Stomach (tissue), 9 donors: ENCODE results near the gene MCF2L. TPM values are rescaled to one million over a fixed set of nuclear protein-coding genes. Genes with fewer than 3 reads are reported as not detected.

ENCODE experiments used
- DNase-seq, 2 donors: peaks; one replicate each; pipeline versions ENCODE4 v3.0.0 to v3.0.0-alpha.2; 2013 to 2019
- H3K27ac ChIP-seq, 5 donors: fragments of 200-600 bp in 4 of 5; sonication (generic) in 4 of 5; one replicate each; pipeline ENCODE4 v1.5.1; 2013 to 2019; ENCODE audit warnings: mild to moderate bottlenecking in 1 of 5, moderate library complexity in 1 of 5
- H3K27me3 ChIP-seq, 3 donors: fragments of 200-600 bp; sonication (generic); one replicate each; pipeline ENCODE4 v1.5.1; 2017 to 2019; ENCODE audit warnings: mixed run types in 1 of 3
- H3K36me3 ChIP-seq, 4 donors: fragments of 200-600 bp; sonication (generic); 1 replicate in 3 of 4; 2 replicates in 1 of 4; pipeline ENCODE4 v1.5.1; 2016 to 2019
- H3K4me1 ChIP-seq, 4 donors: fragments of 200-600 bp; sonication (generic); one replicate each; pipeline ENCODE4 v1.5.1; 2016 to 2019
- H3K4me3 ChIP-seq, 4 donors: fragments of 200-600 bp; sonication (generic) in 3 of 4; one replicate each; pipeline ENCODE4 v1.5.1; 2016 to 2019; ENCODE audit warnings: mild to moderate bottlenecking in 1 of 4
- H3K9me3 ChIP-seq, 4 donors: fragments of 200-600 bp; sonication (generic); one replicate each; pipeline ENCODE4 v1.5.1; 2016 to 2019
- EP300 ChIP-seq: sonication (generic); formaldehyde crosslinking; IDR thresholded peaks from one replicate; pipeline ENCODE4 v1.6.1; 2017; ENCODE audit warnings: antibody characterized with exemption
- POLR2A ChIP-seq, 4 donors: fragments of 450-650 bp; IDR thresholded peaks; one replicate each; pipeline ENCODE4 v1.6.1; 2016; ENCODE audit warnings: antibody characterized with exemption in 4 of 4, control low read depth in 2 of 4, mild to moderate bottlenecking in 1 of 4, moderate library complexity in 1 of 4
- POLR2AphosphoS5 ChIP-seq, 3 donors: sonication (generic); formaldehyde crosslinking; IDR thresholded peaks; one replicate each; pipeline ENCODE4 v1.6.1; 2016; ENCODE audit warnings: antibody characterized with exemption in 3 of 3
- WGBS, 5 donors: extraction: QIAGEN DNeasy Blood & Tissue Kit in 3 of 5; methylation state at CpG; one replicate each; pipeline versions ENCODE4 v1.1.5 to v1.1.7; 2013 to 2018; 5-methylcytosine and 5-hydroxymethylcytosine counted together
- intact Hi-C: fragments of 100-400 bp; cut with DNase I; formaldehyde crosslinking; loops from one replicate; pipeline ENCODE4 v1.15.1; 2023; ENCODE audit warnings: low total_unique reads
- polyA plus RNA-seq, 3 donors: library from polyadenylated mRNA; stranded (reverse); fragments of 200-250 nt; gene quantifications; one replicate each; pipeline ENCODE4 v1.2.3, GENCODE V29; 2013
- total RNA-seq, 5 donors: library from RNA; depleted of rRNA; stranded (reverse); fragments of >200 nt; gene quantifications; one replicate each; pipeline versions ENCODE4 v1.1.0 to v1.2.3, GENCODE V29; 2014 to 2016
- TF ChIP-seq, protein P1 (sequence below), 7 experiments: fragments of 450-650 bp in 4 of 7; fragments of 200-600 bp in 3 of 7; sonication (generic) in 3 of 7; IDR thresholded peaks; one replicate each; pipeline ENCODE4 v1.5.1; 2016 to 2019; ENCODE audit warnings: antibody characterized with exemption in 7 of 7, control low read depth in 2 of 7, mild to moderate bottlenecking in 1 of 7
- donor health status: healthy with polysubstance abuse.
- donor health status: Bipolar disorder and iron deficiency.
- donor health status: healthy.

The MCF2L gene
- total and polyA plus RNA-seq, 8 donors: 10.8 to 363 (median 39.4) TPM

DNA sequence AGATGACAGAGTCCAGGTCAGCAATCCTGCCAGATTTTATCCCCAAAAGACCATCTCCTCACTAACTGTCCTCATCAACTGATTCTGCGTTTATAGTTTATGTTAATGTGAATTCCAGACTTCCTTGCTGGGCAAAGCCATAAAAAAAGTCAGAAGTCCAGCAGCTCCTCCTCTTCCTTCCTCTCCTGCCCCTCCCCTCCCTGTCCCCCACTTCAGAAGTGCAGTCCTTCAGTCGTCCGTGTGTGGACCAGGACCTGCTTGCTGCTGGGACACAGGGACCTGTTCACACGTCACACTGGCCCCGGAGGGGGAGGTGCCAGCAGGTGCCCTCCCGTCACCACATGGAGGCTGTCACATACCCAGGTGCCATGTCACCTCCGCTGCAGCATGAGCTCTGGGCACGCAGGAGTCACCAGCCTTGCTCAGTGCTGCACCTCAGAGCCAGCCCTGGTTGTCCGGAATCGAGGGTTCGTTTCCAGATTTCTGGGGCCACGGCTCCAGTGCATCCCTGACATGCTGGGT lies 4.0 kb upstream of the MCF2L start:
- intact Hi-C loops: no loop called here
- H3K27ac ChIP-seq: peak overlapping the region in 4 of 5 donors; percentile 21 to 50 (median 27)
- H3K27me3 ChIP-seq: peaks cover 0 to 46% (median 10%) of the 10 kb centered on the region in 3 donors
- H3K36me3 ChIP-seq: no peaks in the 10 kb centered on the region
- H3K9me3 ChIP-seq: no peaks in the 10 kb centered on the region
- TF ChIP-seq EP300 (no peak), POLR2AphosphoS5 (IDR thresholded peaks at IDR 0.05) (peak; percentile 19 to 34 (median 27)), POLR2A (IDR thresholded peaks at IDR 0.05) (no peak)
- TF ChIP-seq, protein P1, sequence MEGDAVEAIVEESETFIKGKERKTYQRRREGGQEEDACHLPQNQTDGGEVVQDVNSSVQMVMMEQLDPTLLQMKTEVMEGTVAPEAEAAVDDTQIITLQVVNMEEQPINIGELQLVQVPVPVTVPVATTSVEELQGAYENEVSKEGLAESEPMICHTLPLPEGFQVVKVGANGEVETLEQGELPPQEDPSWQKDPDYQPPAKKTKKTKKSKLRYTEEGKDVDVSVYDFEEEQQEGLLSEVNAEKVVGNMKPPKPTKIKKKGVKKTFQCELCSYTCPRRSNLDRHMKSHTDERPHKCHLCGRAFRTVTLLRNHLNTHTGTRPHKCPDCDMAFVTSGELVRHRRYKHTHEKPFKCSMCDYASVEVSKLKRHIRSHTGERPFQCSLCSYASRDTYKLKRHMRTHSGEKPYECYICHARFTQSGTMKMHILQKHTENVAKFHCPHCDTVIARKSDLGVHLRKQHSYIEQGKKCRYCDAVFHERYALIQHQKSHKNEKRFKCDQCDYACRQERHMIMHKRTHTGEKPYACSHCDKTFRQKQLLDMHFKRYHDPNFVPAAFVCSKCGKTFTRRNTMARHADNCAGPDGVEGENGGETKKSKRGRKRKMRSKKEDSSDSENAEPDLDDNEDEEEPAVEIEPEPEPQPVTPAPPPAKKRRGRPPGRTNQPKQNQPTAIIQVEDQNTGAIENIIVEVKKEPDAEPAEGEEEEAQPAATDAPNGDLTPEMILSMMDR (IDR thresholded peaks at IDR 0.05): no peak
- WGBS, 5 donors: 39 to 64% (median 61%) methylated on average over 8 to 12 of the region's 12 CpGs
- no peak overlapping the region for H3K4me3 ChIP-seq
- DNase-seq: peak in 1 of 2 donors; percentile 32
- peaks cover 19 to 23% (median 21%) of the 10 kb centered on the region in 4 donors for H3K4me1 ChIP-seq

DNA sequence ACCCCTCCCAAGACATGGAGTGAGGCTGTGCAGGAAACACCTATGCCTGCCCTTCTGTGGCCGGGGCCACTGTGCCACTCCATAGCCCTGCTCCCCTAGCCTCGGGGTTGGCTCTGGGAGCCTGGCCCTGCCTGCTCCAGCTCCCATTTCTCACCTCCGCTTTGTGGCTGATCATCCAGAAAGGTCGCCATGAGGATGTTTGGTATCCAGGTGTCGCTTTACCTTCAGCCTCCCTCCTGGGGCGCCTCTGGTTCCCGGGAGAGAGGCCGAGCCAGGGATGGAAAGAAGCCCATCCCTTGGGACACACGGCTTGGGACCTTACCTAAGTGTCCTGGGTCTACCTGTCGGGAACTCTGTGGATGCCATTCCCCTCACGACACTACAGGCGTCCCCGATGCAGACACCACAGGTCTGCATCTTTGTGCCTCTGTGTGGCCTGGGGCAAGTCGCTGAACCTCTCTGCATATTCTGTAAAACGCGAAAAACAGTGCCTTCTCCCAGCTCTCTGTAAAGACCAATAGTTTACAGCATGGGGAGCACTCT lies 3.4 kb upstream of the MCF2L start:
- Histone ChIP-seq H3K36me3 (no peaks in the 10 kb centered on the region), H3K4me3 (no peak overlapping the region), H3K4me1 (peaks cover 19 to 26% (median 24%) of the 10 kb centered on the region in 4 donors), H3K27me3 (peaks cover 0 to 48% (median 10%) of the 10 kb centered on the region in 3 donors), H3K9me3 (no peaks in the 10 kb centered on the region), H3K27ac (peak overlapping the region; percentile 21 to 50 (median 23))
- WGBS, 5 donors: 88 to 93% (median 92%) methylated on average over 16 of the region's 16 CpGs
- intact Hi-C loops: no loop called here
- TF ChIP-seq POLR2A (IDR thresholded peaks at IDR 0.05) (no peak), EP300 (no peak), POLR2AphosphoS5 (IDR thresholded peaks at IDR 0.05) (no peak)
- TF ChIP-seq, protein P1 (IDR thresholded peaks at IDR 0.05): no peak
- no peak for DNase-seq

DNA sequence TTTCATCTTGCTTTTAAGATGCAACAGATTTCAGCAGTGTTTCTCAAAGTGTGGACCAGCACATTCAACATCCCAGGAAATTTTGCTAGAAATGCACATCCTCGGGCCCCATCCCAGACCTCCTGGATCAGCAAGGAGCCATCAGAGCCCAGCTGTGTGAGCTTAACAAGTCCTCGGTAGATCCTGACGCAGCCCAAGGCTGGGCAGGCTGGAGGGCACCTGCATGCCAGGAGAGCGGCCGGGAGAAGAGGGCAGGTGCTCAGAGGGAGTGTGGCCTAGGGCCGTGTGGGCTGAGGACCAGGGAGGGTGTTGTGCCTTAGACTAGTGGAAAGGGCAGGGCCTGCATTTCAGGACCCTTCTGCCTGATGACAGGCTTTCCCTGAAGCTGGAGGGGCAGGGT lies 2.2 kb upstream of the MCF2L start:
- DNase-seq: no peak
- no peaks in the 10 kb centered on the region for H3K9me3 ChIP-seq
- H3K27me3 ChIP-seq: peaks cover 0 to 55% (median 10%) of the 10 kb centered on the region in 3 donors
- H3K4me1 ChIP-seq: peaks cover 19 to 27% (median 24%) of the 10 kb centered on the region in 4 donors
- TF ChIP-seq, protein P1 (IDR thresholded peaks at IDR 0.05): no peak
- TF ChIP-seq POLR2A (IDR thresholded peaks at IDR 0.05) (no peak), EP300 (no peak), POLR2AphosphoS5 (IDR thresholded peaks at IDR 0.05) (no peak)
- intact Hi-C loops: no loop called here
- no peak overlapping the region for H3K4me3 ChIP-seq
- 87 to 92% (median 91%) methylated on average over 6 of the region's 6 CpGs for WGBS, 5 donors
- no peak overlapping the region for H3K27ac ChIP-seq
- H3K36me3 ChIP-seq: no peaks in the 10 kb centered on the region

DNA sequence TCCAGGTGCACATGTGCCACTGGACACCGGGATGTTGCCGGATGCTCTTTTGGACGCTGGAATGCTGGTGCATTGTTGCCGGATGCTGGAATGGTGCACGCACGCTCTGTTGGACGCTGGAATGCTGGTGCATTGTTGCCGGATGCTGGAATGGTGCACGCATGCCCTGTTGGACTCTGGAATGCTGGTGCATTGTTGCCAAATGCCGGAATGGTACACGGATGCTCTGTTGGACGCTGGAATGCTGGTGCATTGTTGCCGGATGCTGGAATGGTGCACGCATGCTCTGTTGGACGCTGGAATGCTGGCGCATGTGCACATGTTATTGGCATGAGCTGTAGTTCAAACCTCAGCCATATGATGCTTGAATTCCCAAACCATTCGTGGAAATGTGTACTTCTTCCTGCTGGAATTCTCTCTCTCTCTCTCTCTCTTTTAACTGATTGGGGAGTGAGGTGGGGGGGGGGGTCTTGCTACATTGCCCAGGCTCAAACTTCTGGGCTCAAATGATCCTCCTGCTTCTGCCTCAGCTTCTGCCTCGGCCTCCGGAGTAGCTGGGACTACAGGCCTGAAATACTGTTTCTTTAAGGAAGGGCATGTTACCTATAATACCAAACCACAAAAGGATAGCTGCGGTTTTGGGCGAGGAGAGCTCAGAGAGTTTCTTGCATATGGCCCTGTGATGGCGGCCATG lies 1.2 kb upstream of the MCF2L start:
- intact Hi-C loops: no loop called here
- no peak for DNase-seq
- Histone ChIP-seq H3K27ac (peak overlapping the region; percentile 76 to 84 (median 83)), H3K4me1 (peaks cover 19 to 27% (median 24%) of the 10 kb centered on the region in 4 donors), H3K36me3 (no peaks in the 10 kb centered on the region), H3K4me3 (peak overlapping the region; percentile 49 to 64 (median 59)), H3K27me3 (peaks cover 0 to 56% (median 10%) of the 10 kb centered on the region in 3 donors), H3K9me3 (no peaks in the 10 kb centered on the region)
- WGBS, 5 donors: 75 to 83% (median 78%) methylated on average over 22 of the region's 22 CpGs
- TF ChIP-seq EP300: no peak
- no peak for TF ChIP-seq POLR2AphosphoS5 (IDR thresholded peaks at IDR 0.05)
- TF ChIP-seq, protein P1 (IDR thresholded peaks at IDR 0.05): no peak
- TF ChIP-seq POLR2A (IDR thresholded peaks at IDR 0.05): no peak
